Epithelial cell of prostate (primary cell): ENCODE results near the gene PKIB.
"Not testable (repeated sequence)": the region's sequence is repeated elsewhere in the genome, so short reads cannot be mapped to it uniquely, and the experiment has no call there.

Experiments used
- DNase-seq: peaks from one replicate; pipeline ENCODE4 v3.0.0-alpha.2; 2011; ENCODE audit warnings: low read depth, low spot score
- H3K27ac ChIP-seq: fragments of 450-650 bp; 2 replicates; pipeline ENCODE4 v1.5.1; 2017; ENCODE audit warnings: mild to moderate bottlenecking

PKIB gene

GRCh38 chr6:122619309-122619708, 9.1 kb downstream of the PKIB start:
- DNase-seq = no peak

GRCh38 chr6:122620428-122620827, 10.2 kb downstream of the PKIB start:
- no peak for DNase-seq
- H3K27ac ChIP-seq = no peak overlapping the region

More at GRCh38 chr6:122619309-122619708, 9.1 kb downstream of the PKIB start:
- H3K27ac ChIP-seq = no peak overlapping the region

GRCh38 chr6:122620902-122621301, 10.7 kb downstream of the PKIB start:
- DNase-seq = no peak
- H3K27ac ChIP-seq = no peak overlapping the region

- DNase-seq = no peak
- no peak overlapping the region for H3K27ac ChIP-seq
Observed at GRCh38 chr6:122621638-122622037, 11.4 kb downstream of the PKIB start.

- no peak overlapping the region for H3K27ac ChIP-seq
- DNase-seq = no peak
Observed at GRCh38 chr6:122622479-122622878, 12.3 kb downstream of the PKIB start.

- no peak overlapping the region for H3K27ac ChIP-seq
- no peak for DNase-seq
Observed at GRCh38 chr6:122623279-122623678, 13.1 kb downstream of the PKIB start.

- H3K27ac ChIP-seq = no peak overlapping the region
- DNase-seq = no peak
Observed at GRCh38 chr6:122624853-122625252, 14.6 kb downstream of the PKIB start.

- H3K27ac ChIP-seq = no peak overlapping the region
- DNase-seq = no peak
Observed at GRCh38 chr6:122628714-122629113, 18.5 kb downstream of the PKIB start.

GRCh38 chr6:122631571-122632249, 21.5 kb downstream of the PKIB start:
- no peak for DNase-seq
- no peak overlapping the region for H3K27ac ChIP-seq

- DNase-seq = peak; percentile 56
- H3K27ac ChIP-seq = peak overlapping the region; percentile 4
Observed at GRCh38 chr6:122640366-122640765, 30.2 kb downstream of the PKIB start.

GRCh38 chr6:122641819-122642218, 31.6 kb downstream of the PKIB start:
- peak overlapping the region; percentile 40 for H3K27ac ChIP-seq
- DNase-seq = no peak

- not testable (repeated sequence) for DNase-seq
- peak overlapping the region; percentile 40 for H3K27ac ChIP-seq
Observed at GRCh38 chr6:122642604-122643003, 32.4 kb downstream of the PKIB start.

GRCh38 chr6:122645256-122645655, 35.1 kb downstream of the PKIB start:
- no peak for DNase-seq
- no peak overlapping the region for H3K27ac ChIP-seq

- no peak overlapping the region for H3K27ac ChIP-seq
- no peak for DNase-seq
Observed at GRCh38 chr6:122647765-122648164, 37.6 kb downstream of the PKIB start.

GRCh38 chr6:122648726-122649125, 38.5 kb downstream of the PKIB start:
- no peak overlapping the region for H3K27ac ChIP-seq
- no peak for DNase-seq

GRCh38 chr6:122649701-122650100, 39.5 kb downstream of the PKIB start:
- H3K27ac ChIP-seq = no peak overlapping the region
- DNase-seq = no peak

- no peak for DNase-seq
Observed at GRCh38 chr6:122650403-122650802, 40.2 kb downstream of the PKIB start.

GRCh38 chr6:122651031-122651430, 40.8 kb downstream of the PKIB start:
- no peak for DNase-seq
- no peak overlapping the region for H3K27ac ChIP-seq

More at GRCh38 chr6:122650403-122650802, 40.2 kb downstream of the PKIB start:
- H3K27ac ChIP-seq = no peak overlapping the region

GRCh38 chr6:122651604-122652003, 41.4 kb downstream of the PKIB start:
- peak overlapping the region; percentile 75 for H3K27ac ChIP-seq
- no peak for DNase-seq

- DNase-seq = no peak
- peak overlapping the region; percentile 75 for H3K27ac ChIP-seq
Observed at GRCh38 chr6:122652431-122652830, 42.2 kb downstream of the PKIB start.

GRCh38 chr6:122653094-122653493, 42.9 kb downstream of the PKIB start:
- DNase-seq = peak; percentile 69
- H3K27ac ChIP-seq = peak overlapping the region; percentile 75

- H3K27ac ChIP-seq = no peak overlapping the region
- DNase-seq = no peak
Observed at GRCh38 chr6:122654012-122654411, 43.8 kb downstream of the PKIB start.
